GM12872 (cell line): ENCODE data around the gene DGKK.

Experiments used
- CTCF ChIP-seq: IDR thresholded peaks from 3 replicates; pipeline ENCODE4 v1.5.1; 2011; ENCODE audit warnings: low read depth, mild to moderate bottlenecking, low read length, moderate library complexity; ENCODE audit not compliant: insufficient read depth

Gene DGKK

GRCh38 chrX:50475208-50475607, 4.6 kb upstream of the DGKK start:
- no peak for TF ChIP-seq CTCF

GRCh38 chrX:50471390-50471789, 765 bp upstream of the DGKK start:
- TF ChIP-seq CTCF: no peak

GRCh38 chrX:50469206-50469605, 1.4 kb downstream of the DGKK start:
- no peak for TF ChIP-seq CTCF

GRCh38 chrX:50459615-50460014, 11.0 kb downstream of the DGKK start:
- no peak for TF ChIP-seq CTCF

- TF ChIP-seq CTCF: no peak
Observed at GRCh38 chrX:50458483-50458882, 12.1 kb downstream of the DGKK start.

- TF ChIP-seq CTCF: no peak
Observed at GRCh38 chrX:50456712-50457484, 13.7 kb downstream of the DGKK start.

- TF ChIP-seq CTCF: no peak
Observed at GRCh38 chrX:50452782-50453181, 17.8 kb downstream of the DGKK start.
